HepG2 (cell line): ENCODE measurements around the gene MAN2A1. TPM values are rescaled to one million over a fixed set of nuclear protein-coding genes. Genes with fewer than 3 reads are reported as not detected.

ENCODE experiments used
- ATAC-seq: fragments of 200-7000 bp; cut with Tn5 transposase; 3 replicates; pipeline ENCODE4 v1.9.1; 2020; ENCODE audit warnings: mild to moderate bottlenecking, moderate library complexity
- BruUV-seq: library from RNA; stranded (reverse); fragments of 400-500 nt; replicated peaks from 2 replicates; lab custom pipeline; 2021; lab: Mats Ljungman, UMichigan
- CTCF ChIA-PET: fragments of 300-600 bp; formaldehyde crosslinking; extraction: SDS; loops from one replicate; lab custom pipeline; 2021; ENCODE audit warnings: low total read pairs, inconsistent platforms, low intra/inter-chr PET ratio; lab: Yijun Ruan, JAX
- POLR2A ChIA-PET: fragments of 350-600 bp; sonication (Branson Sonifier 250); formaldehyde crosslinking; loops from one replicate; lab custom pipeline; 2020; ENCODE audit warnings: antibody characterized with exemption, inconsistent platforms; lab: Yijun Ruan, JAX
- DNase-seq: peaks from one replicate; pipeline ENCODE4 v3.0.0-alpha.2; 2015; ENCODE audit warnings: low spot score
- FAIRE-seq: peaks from 3 replicates; lab custom pipeline; 2011; peaks lifted over from hg19 to GRCh38; lab: Jason Lieb, UNC
- H2AFZ ChIP-seq: one replicate; pipeline ENCODE4 v1.6.1; 2011; ENCODE audit warnings: low read length, inconsistent platforms
- H3K27ac ChIP-seq: fragments of 300-600 bp; 3 replicates; pipeline ENCODE4 v1.8.0; 2011; ENCODE audit warnings: mixed run types, mild to moderate bottlenecking, mixed read lengths, low read length, inconsistent platforms; ENCODE audit not compliant: insufficient read depth; ENCODE audit errors: extremely low read length
- H3K27me3 ChIP-seq, 2 experiments: fragments of 200-600 bp in 1 of 2; 2 replicates in 1 of 2; 3 replicates in 1 of 2; pipeline versions ENCODE4 v1.6.0 to v1.8.0; 2011; ENCODE audit warnings: low read length in 2 of 2, mild to moderate bottlenecking in 2 of 2, moderate library complexity in 2 of 2, inconsistent platforms in 1 of 2; ENCODE audit not compliant: insufficient read depth in 2 of 2, control insufficient read depth in 1 of 2
- H3K36me3 ChIP-seq, 2 experiments: fragments of 200-600 bp in 1 of 2; replicated peaks in 1 of 2; 2 replicates in 1 of 2; 3 replicates in 1 of 2; pipeline versions ENCODE4 v1.5.1 to v1.8.0; 2011; ENCODE audit warnings: low read length in 2 of 2, inconsistent platforms in 1 of 2; ENCODE audit not compliant: insufficient read depth in 2 of 2, control insufficient read depth in 1 of 2
- H3K4me1 ChIP-seq: 2 replicates; pipeline ENCODE4 v1.5.1; 2012; ENCODE audit warnings: low read length, inconsistent platforms; ENCODE audit not compliant: insufficient read depth
- H3K4me2 ChIP-seq: 2 replicates; pipeline ENCODE4 v1.6.0; 2011; ENCODE audit warnings: low read depth, low read length, inconsistent platforms
- H3K4me3 ChIP-seq, 3 experiments: fragments of 200-600 bp in 1 of 3; sonication (generic), shearing (Covaris generic) in 1 of 3; replicated peaks in 1 of 3; 2 replicates each; pipeline ENCODE4 v1.5.1; 2011 to 2016; ENCODE audit warnings: low read length in 3 of 3, inconsistent platforms in 2 of 3, low read depth in 2 of 3, mild to moderate bottlenecking in 2 of 3, control low read depth in 1 of 3, mixed read lengths in 1 of 3; ENCODE audit not compliant: insufficient read depth in 1 of 3
- H3K79me2 ChIP-seq: one replicate; pipeline ENCODE4 v1.6.1; 2011; ENCODE audit warnings: low read length, inconsistent platforms; ENCODE audit not compliant: insufficient read depth
- H3K9ac ChIP-seq: 2 replicates; pipeline ENCODE4 v1.6.0; 2011; ENCODE audit warnings: mild to moderate bottlenecking, low read depth, low read length, inconsistent platforms; ENCODE audit not compliant: insufficient read depth
- H3K9me3 ChIP-seq: 2 replicates; pipeline ENCODE4 v1.5.1; 2012; ENCODE audit warnings: mild to moderate bottlenecking, low read length
- H4K20me1 ChIP-seq: 2 replicates; pipeline ENCODE4 v1.6.0; 2011; ENCODE audit warnings: inconsistent platforms, mild to moderate bottlenecking, low read length, moderate library complexity; ENCODE audit not compliant: insufficient read depth
- CC2D1A ChIP-seq: sonication (generic); formaldehyde crosslinking; IDR thresholded peaks from 2 replicates; pipeline ENCODE4 v1.8.1; 2023; ENCODE audit warnings: mild to moderate bottlenecking, missing genetic modification reagents
- ELF4 ChIP-seq: sonication (generic); formaldehyde crosslinking; IDR thresholded peaks from 2 replicates; pipeline ENCODE4 v1.5.0; 2020; ENCODE audit warnings: missing genetic modification reagents, mild to moderate bottlenecking, moderate library complexity, borderline replicate concordance
- JDP2 ChIP-seq: sonication (generic); formaldehyde crosslinking; IDR thresholded peaks from 2 replicates; pipeline ENCODE4 v1.8.1; 2022; ENCODE audit warnings: missing genetic modification reagents, borderline replicate concordance
- JUND ChIP-seq: sonication (generic); formaldehyde crosslinking; IDR thresholded peaks from 2 replicates; pipeline ENCODE4 v1.8.0; 2022; ENCODE audit warnings: mild to moderate bottlenecking, missing genetic modification reagents
- MTA3 ChIP-seq: sonication (generic); formaldehyde crosslinking; IDR thresholded peaks from 2 replicates; pipeline ENCODE4 v1.4.0; 2020; ENCODE audit warnings: missing genetic modification reagents
- PHF8 ChIP-seq: sonication (generic); formaldehyde crosslinking; IDR thresholded peaks from 2 replicates; pipeline ENCODE4 v1.5.0; 2020; ENCODE audit warnings: missing genetic modification reagents
- STAT5B ChIP-seq: sonication (generic); formaldehyde crosslinking; IDR thresholded peaks from 2 replicates; pipeline ENCODE4 v1.4.0; 2020; ENCODE audit warnings: missing genetic modification reagents
- TCF7L2 ChIP-seq: IDR thresholded peaks from 2 replicates; pipeline ENCODE4 v1.6.1; 2011; ENCODE audit warnings: mild to moderate bottlenecking, low read depth, low read length, moderate library complexity
- TP53 ChIP-seq: sonication (generic); formaldehyde crosslinking; conservative IDR thresholded peaks from 2 replicates; pipeline ENCODE4 v1.4.0; 2020; ENCODE audit warnings: missing genetic modification reagents
- ZIK1 ChIP-seq: sonication (generic); formaldehyde crosslinking; IDR thresholded peaks from 2 replicates; pipeline ENCODE4 v1.5.0; 2020; ENCODE audit warnings: mild to moderate bottlenecking, low read depth, missing genetic modification reagents, borderline replicate concordance
- ZNF136 ChIP-seq: sonication (generic); formaldehyde crosslinking; IDR thresholded peaks from 2 replicates; pipeline ENCODE4 v1.8.1; 2022; ENCODE audit warnings: low read depth, mild to moderate bottlenecking, moderate library complexity, missing genetic modification reagents
- ZNF235 ChIP-seq: sonication (generic); formaldehyde crosslinking; IDR thresholded peaks from 2 replicates; pipeline ENCODE4 v1.8.1; 2023; ENCODE audit warnings: mild to moderate bottlenecking, missing genetic modification reagents, borderline replicate concordance
- ZNF644 ChIP-seq: IDR thresholded peaks from 2 replicates; pipeline ENCODE4 v1.6.1; 2016; ENCODE audit warnings: low read depth
- WGBS: methylation state at CpG from one replicate; pipeline ENCODE4 v1.1.6; 2017; ENCODE audit warnings: low lambda C conversion rate; 5-methylcytosine and 5-hydroxymethylcytosine counted together
- in situ Hi-C: cut with HindIII; loops from 2 replicates; pipeline ENCODE4 v1.10.0; 2017; ENCODE audit warnings: low pct_unique_long_range_greater_than_20kb; ENCODE audit not compliant: extremely low pct_ligation_motif_present
- intact Hi-C: fragments of 100-400 bp; cut with micrococcal nuclease; formaldehyde crosslinking; loops from one replicate; pipeline ENCODE4 v1.10.0; 2022; ENCODE audit not compliant: unreplicated experiment
- polyA plus RNA-seq, 8 experiments: library from polyadenylated mRNA; depleted of rRNA in 3 of 8; stranded (reverse) in 7 of 8; unstranded in 1 of 8; fragments of >200 nt; fragmentation: Illumina TruSeq in 4 of 8; extraction: Trizol in 4 of 8; gene quantifications; 2 replicates each; pipeline versions ENCODE4 v1.2.1 to v1.2.3, GENCODE V29; 2011 to 2016; ENCODE audit warnings: low read depth in 4 of 8, missing spikeins in 1 of 8, mixed read lengths in 1 of 8; ENCODE audit not compliant: insufficient read depth in 1 of 8
- total RNA-seq, 5 experiments: library from RNA; depleted of rRNA; stranded (reverse); fragments of >200 nt; fragmentation: Illumina TruSeq; extraction: Trizol; gene quantifications; 2 replicates each; pipeline ENCODE4 v1.2.3, GENCODE V29; 2016; ENCODE audit warnings: low read depth in 1 of 5
- TF ChIP-seq, protein P1 (sequence below): sonication (generic); formaldehyde crosslinking; IDR thresholded peaks from 2 replicates; pipeline ENCODE4 v1.8.0; 2022; ENCODE audit warnings: mild to moderate bottlenecking, missing genetic modification reagents; ENCODE audit not compliant: insufficient replicate concordance
- TF ChIP-seq, protein P2 (sequence below): sonication (generic); formaldehyde crosslinking; IDR thresholded peaks from 2 replicates; pipeline ENCODE4 v1.8.0; 2022; ENCODE audit warnings: mild to moderate bottlenecking, missing genetic modification reagents, moderate library complexity

Gene MAN2A1
- total and polyA plus RNA-seq, 2 of the 13 experiments (the other 11 are each of a cell fraction or from before 2014, with no cell fraction given) = 56.2 to 80.5 TPM

DNA sequence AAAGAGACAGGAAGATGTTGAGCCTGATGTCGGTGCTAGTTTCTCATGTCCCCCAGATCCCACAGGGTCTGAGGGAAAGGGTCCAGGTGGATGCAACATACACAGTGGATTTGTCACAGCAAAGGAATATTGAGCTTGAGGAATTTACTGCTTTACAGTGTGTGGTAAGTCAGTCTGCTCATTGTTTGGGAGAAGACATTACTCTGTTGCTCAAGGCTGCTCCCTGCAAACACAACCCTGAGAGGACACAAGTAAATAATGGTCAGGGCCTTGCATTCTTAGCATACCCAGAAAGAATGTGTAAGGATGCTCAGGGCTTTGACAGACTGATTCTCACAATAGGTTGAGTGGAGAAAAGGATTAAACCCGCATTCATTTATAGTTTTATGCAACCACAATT, 7.3 kb upstream of the MAN2A1 start:
- no peaks in the 10 kb centered on the region for H3K9me3 ChIP-seq
- no peak for TF ChIP-seq MTA3 (CRISPR knock-in tag)
- no peak for TF ChIP-seq JUND
- no peak for TF ChIP-seq STAT5B
- no peak for TF ChIP-seq ZIK1 (CRISPR knock-in tag)
- TF ChIP-seq, protein P1, sequence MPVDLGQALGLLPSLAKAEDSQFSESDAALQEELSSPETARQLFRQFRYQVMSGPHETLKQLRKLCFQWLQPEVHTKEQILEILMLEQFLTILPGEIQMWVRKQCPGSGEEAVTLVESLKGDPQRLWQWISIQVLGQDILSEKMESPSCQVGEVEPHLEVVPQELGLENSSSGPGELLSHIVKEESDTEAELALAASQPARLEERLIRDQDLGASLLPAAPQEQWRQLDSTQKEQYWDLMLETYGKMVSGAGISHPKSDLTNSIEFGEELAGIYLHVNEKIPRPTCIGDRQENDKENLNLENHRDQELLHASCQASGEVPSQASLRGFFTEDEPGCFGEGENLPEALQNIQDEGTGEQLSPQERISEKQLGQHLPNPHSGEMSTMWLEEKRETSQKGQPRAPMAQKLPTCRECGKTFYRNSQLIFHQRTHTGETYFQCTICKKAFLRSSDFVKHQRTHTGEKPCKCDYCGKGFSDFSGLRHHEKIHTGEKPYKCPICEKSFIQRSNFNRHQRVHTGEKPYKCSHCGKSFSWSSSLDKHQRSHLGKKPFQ = no peak
- TF ChIP-seq ZNF136 (CRISPR knock-in tag) = no peak
- TF ChIP-seq ZNF644 (CRISPR knock-in tag) = no peak
- TF ChIP-seq ZNF235 (CRISPR knock-in tag) = no peak
- TF ChIP-seq TCF7L2 = no peak
- TF ChIP-seq CC2D1A (CRISPR knock-in tag) = no peak
- no peak for TF ChIP-seq ELF4
- TF ChIP-seq JDP2 = no peak
- no peak for TF ChIP-seq PHF8
- TF ChIP-seq TP53 (CRISPR knock-in tag) = no peak
- TF ChIP-seq, protein P2, sequence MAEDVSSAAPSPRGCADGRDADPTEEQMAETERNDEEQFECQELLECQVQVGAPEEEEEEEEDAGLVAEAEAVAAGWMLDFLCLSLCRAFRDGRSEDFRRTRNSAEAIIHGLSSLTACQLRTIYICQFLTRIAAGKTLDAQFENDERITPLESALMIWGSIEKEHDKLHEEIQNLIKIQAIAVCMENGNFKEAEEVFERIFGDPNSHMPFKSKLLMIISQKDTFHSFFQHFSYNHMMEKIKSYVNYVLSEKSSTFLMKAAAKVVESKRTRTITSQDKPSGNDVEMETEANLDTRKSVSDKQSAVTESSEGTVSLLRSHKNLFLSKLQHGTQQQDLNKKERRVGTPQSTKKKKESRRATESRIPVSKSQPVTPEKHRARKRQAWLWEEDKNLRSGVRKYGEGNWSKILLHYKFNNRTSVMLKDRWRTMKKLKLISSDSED (CRISPR knock-in tag) = no peak
- no peak for FAIRE-seq
- no peak overlapping the region for H3K4me2 ChIP-seq
- no TSS peak for BruUV-seq
- H3K9ac ChIP-seq = no peak overlapping the region
- H3K27ac ChIP-seq = no peak overlapping the region
- intact Hi-C loops (no loop called here), in situ Hi-C loops (loop anchor here (25.0 kb wide), 2 partner anchors 655 to 770 kb away; no protein-coding TSS in a partner anchor)
- ChIA-PET CTCF (no interaction called here), POLR2A (no interaction called here)
- WGBS = 27% methylated on average over 2 of the region's 2 CpGs
- H3K4me3 ChIP-seq = no peak overlapping the region
- H3K4me1 ChIP-seq = no peaks in the 10 kb centered on the region
- H2AFZ ChIP-seq = no peak overlapping the region
- H4K20me1 ChIP-seq = no peaks in the 10 kb centered on the region
- no peak for ATAC-seq
- no peaks in the 10 kb centered on the region for H3K36me3 ChIP-seq
- no peak for DNase-seq
- H3K27me3 ChIP-seq = no peaks in the 10 kb centered on the region
- H3K79me2 ChIP-seq = no peaks in the 10 kb centered on the region
